H1 (cell line): ENCODE results near the gene MTX2. TPM values are rescaled to one million over a fixed set of nuclear protein-coding genes. Genes with fewer than 3 reads are reported as not detected.

Experiments
- GTF2F1 ChIP-seq: IDR thresholded peaks from 2 replicates; pipeline ENCODE4 v1.6.1; 2012; ENCODE audit warnings: low read depth, low read length, improper control_type of control experiment, borderline replicate concordance
- SAP30 ChIP-seq: fragments of 300-600 bp; sonication (generic); IDR thresholded peaks from 2 replicates; pipeline ENCODE4 v1.7.1; 2012; ENCODE audit warnings: low read length, moderate library complexity, mild to moderate bottlenecking, inconsistent platforms; ENCODE audit not compliant: insufficient read depth, insufficient replicate concordance
- SIN3A ChIP-seq, 2 experiments: IDR thresholded peaks in 1 of 2; conservative IDR thresholded peaks in 1 of 2; 2 replicates each; pipeline ENCODE4 v1.6.1; 2011 to 2012; ENCODE audit warnings: low read length in 2 of 2, improper control_type of control experiment in 1 of 2, low read depth in 1 of 2, mild to moderate bottlenecking in 1 of 2
- SRF ChIP-seq: IDR thresholded peaks from 2 replicates; pipeline ENCODE4 v1.6.1; 2011; ENCODE audit warnings: mild to moderate bottlenecking, low read depth, low read length, moderate library complexity
- polyA plus RNA-seq, 7 experiments: library from polyadenylated mRNA; depleted of rRNA in 3 of 7; stranded (reverse) in 5 of 7; unstranded in 2 of 7; fragments of >200 nt in 5 of 7; fragments of 200-250 nt in 2 of 7; gene quantifications; 1 replicate in 5 of 7; 2 replicates in 1 of 7; 4 replicates in 1 of 7; pipeline versions ENCODE4 v1.2.1 to v1.2.3, GENCODE V29; 2011 to 2013; ENCODE audit warnings: missing spikeins in 2 of 7, mixed read lengths in 2 of 7
- total RNA-seq: library from RNA; stranded (reverse); fragmentation: NEBNext Ultra II Directional; extraction: Animal tissue kit (Norgen Biotek cat#: 25700); gene quantifications from 2 replicates; pipeline ENCODE4 v1.2.1, GENCODE V29; 2021

Gene MTX2
- total and polyA plus RNA-seq, 2 of the 8 experiments (the other 6 are each of a cell fraction or from before 2014, with no cell fraction given) = 33.5 to 38.3 TPM

DNA sequence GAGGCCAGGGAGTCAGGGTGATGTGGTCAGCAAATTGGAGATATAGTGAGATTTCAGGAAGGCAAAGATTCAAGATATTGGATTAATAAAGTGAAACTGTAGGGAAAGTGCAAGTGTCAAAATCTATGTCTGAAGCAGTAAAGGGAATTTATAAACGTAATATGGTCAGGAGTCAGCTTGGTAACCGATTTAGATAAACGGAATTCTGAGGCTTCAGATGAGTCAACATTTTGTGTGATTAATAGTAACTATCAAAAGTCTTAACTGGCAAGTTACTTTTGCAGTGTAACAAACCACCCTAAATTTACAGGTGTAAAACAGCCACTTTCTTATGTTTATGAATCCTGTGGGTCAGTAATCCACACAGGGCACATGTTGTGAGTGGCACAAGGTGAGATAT, 10.9 kb downstream of the MTX2 start (continued):
- no peak for TF ChIP-seq SIN3A (conservative IDR thresholded peaks at IDR 0.05 in 1 of 2, IDR thresholded peaks at IDR 0.05 in 1 of 2; ENCODE audit: low read depth in 1 of 2, low read length in 2 of 2)
- TF ChIP-seq SRF = no peak
- TF ChIP-seq SAP30 = no peak
- TF ChIP-seq GTF2F1 = no peak
- TF ChIP-seq, all 59 proteins: peak for 0
